ENCODE measurements around the gene HAVCR2.

- TF ChIP-seq EZH2phosphoT487 (IDR thresholded peaks at IDR 0.05; ENCODE audit: insufficient read depth, low read depth), result no peak
- TF ChIP-seq EZH2 (IDR thresholded peaks at IDR 0.05; ENCODE audit: insufficient read depth, poor library complexity, severe bottlenecking), result no peak
These were observed 40.1 kb upstream of the HAVCR2 start for GRCh38 chr5:157148734-157149615.

Measured in GM23248 (cell line).